ENCODE results near the gene ITFG1.
"Not testable (repeated sequence)": the region's sequence is repeated elsewhere in the genome, so short reads cannot be mapped to it uniquely, and the experiment has no call there.

The ITFG1 gene

GRCh38 chr16:47156680-47157215, 304.1 kb downstream of the ITFG1 start:
- no peak for TF ChIP-seq CTCF (IDR thresholded peaks at IDR 0.05; ENCODE audit: low read depth, low read length, missing control alignments)
- in situ Hi-C loops (cut with HindIII; ENCODE audit: low sequenced_read_pairs) = no loop called here
- no peak overlapping the region for H3K4me3 ChIP-seq (ENCODE audit: low read depth, low read length)
- DNase-seq (ENCODE audit: low read depth) = no peak

- DNase-seq (ENCODE audit: low read depth); in situ Hi-C loops (cut with HindIII; ENCODE audit: low sequenced_read_pairs); H3K4me3 ChIP-seq (ENCODE audit: low read depth, low read length): not testable (repeated sequence)
These were observed 308.4 kb downstream of the ITFG1 start for GRCh38 chr16:47152501-47152900.

- TF ChIP-seq CTCF (IDR thresholded peaks at IDR 0.05; ENCODE audit: low read depth, low read length, missing control alignments) = no peak
- DNase-seq (ENCODE audit: low read depth) = no peak
- H3K4me3 ChIP-seq (ENCODE audit: low read depth, low read length) = no peak overlapping the region
- in situ Hi-C loops (cut with HindIII; ENCODE audit: low sequenced_read_pairs) = no loop called here
These were observed 310.8 kb downstream of the ITFG1 start for GRCh38 chr16:47150067-47150466.

- in situ Hi-C loops (cut with HindIII; ENCODE audit: low sequenced_read_pairs) = no loop called here
- peak overlapping the region; percentile 68 for H3K4me3 ChIP-seq (ENCODE audit: low read depth, low read length)
- DNase-seq (ENCODE audit: low read depth) = no peak
- no peak for TF ChIP-seq CTCF (IDR thresholded peaks at IDR 0.05; ENCODE audit: low read depth, low read length, missing control alignments)
These were observed 316.3 kb downstream of the ITFG1 start for GRCh38 chr16:47144559-47144877.

- peak; percentile 73 for TF ChIP-seq CTCF (IDR thresholded peaks at IDR 0.05; ENCODE audit: low read depth, low read length, missing control alignments)
- peak within 1 kb of the TSS; percentile 68 for H3K4me3 ChIP-seq (ENCODE audit: low read depth, low read length)
- in situ Hi-C loops (cut with HindIII; ENCODE audit: low sequenced_read_pairs) = no loop called here
- no peak for DNase-seq (ENCODE audit: low read depth)
These were observed 316.9 kb downstream of the ITFG1 start, which contains the start of gene NETO2 for GRCh38 chr16:47143677-47144558. NETO2 (minus strand) TSS chr16:47143945; CDS start chr16:47143612, 333 bp downstream.

GRCh38 chr16:47142821-47143676, 317.8 kb downstream of the ITFG1 start:
- DNase-seq (ENCODE audit: low read depth) = peak; percentile 19
- H3K4me3 ChIP-seq (ENCODE audit: low read depth, low read length) = peak overlapping the region; percentile 68
- in situ Hi-C loops (cut with HindIII; ENCODE audit: low sequenced_read_pairs) = no loop called here
- peak; percentile 57 for TF ChIP-seq CTCF (IDR thresholded peaks at IDR 0.05; ENCODE audit: low read depth, low read length, missing control alignments)

All from astrocyte of the cerebellum (primary cell).